Fibroblast of lung (primary cell): ENCODE results near the gene CD59.

Experiments used
- EZH2 ChIP-seq: IDR thresholded peaks from 2 replicates; pipeline ENCODE4 v1.5.1; 2012; ENCODE audit warnings: low read length, control low read depth, mild to moderate bottlenecking; ENCODE audit errors: missing control alignments
- TF ChIP-seq, protein P1 (sequence below), 2 donors: IDR thresholded peaks in 1 of 2; conservative IDR thresholded peaks in 1 of 2; 1 replicate in 1 of 2; 2 replicates in 1 of 2; pipeline ENCODE4 v1.5.1; 2011 to 2012; ENCODE audit warnings: low read length in 2 of 2, control low read depth in 1 of 2, inconsistent platforms in 1 of 2, low read depth in 1 of 2, mild to moderate bottlenecking in 1 of 2

DNA sequence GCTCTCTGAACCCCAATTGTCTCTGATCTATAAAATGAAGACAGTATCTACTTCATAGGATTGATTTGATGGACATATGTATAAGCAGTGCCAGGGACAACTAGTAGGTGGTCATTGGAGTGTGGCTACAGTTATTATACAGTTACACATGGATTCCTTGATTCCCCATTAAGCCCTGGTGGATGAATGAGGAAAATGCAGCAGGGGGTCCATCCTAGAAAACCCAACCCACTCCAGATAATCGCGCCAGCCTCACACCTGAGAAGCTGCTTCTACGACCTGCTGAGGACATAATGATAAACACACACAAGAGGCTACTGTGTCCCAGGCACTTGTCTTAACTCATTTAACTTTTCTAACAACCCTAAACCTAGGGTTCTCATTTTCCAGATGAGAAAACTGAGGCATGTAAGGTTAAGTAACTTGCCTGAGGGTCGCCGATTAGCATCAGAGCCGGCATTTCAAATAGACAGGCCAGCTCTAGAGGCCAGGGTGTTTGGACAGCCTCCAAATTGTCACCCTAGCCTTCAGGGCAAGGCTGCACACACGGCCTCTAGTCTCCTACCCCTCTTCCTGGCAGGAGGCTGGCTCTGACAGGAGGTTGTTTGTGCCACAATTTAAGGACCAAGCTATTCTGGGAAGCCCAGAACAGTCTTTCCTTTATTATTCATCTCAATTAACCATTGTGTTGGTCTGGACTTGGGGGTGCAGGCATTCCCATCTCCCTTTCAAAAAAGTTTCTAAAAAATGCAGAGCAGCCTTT, 31.8 kb downstream of the CD59 start:
- TF ChIP-seq, protein P1, sequence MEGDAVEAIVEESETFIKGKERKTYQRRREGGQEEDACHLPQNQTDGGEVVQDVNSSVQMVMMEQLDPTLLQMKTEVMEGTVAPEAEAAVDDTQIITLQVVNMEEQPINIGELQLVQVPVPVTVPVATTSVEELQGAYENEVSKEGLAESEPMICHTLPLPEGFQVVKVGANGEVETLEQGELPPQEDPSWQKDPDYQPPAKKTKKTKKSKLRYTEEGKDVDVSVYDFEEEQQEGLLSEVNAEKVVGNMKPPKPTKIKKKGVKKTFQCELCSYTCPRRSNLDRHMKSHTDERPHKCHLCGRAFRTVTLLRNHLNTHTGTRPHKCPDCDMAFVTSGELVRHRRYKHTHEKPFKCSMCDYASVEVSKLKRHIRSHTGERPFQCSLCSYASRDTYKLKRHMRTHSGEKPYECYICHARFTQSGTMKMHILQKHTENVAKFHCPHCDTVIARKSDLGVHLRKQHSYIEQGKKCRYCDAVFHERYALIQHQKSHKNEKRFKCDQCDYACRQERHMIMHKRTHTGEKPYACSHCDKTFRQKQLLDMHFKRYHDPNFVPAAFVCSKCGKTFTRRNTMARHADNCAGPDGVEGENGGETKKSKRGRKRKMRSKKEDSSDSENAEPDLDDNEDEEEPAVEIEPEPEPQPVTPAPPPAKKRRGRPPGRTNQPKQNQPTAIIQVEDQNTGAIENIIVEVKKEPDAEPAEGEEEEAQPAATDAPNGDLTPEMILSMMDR (conservative IDR thresholded peaks at IDR 0.05 in 1 of 2, IDR thresholded peaks at IDR 0.05 in 1 of 2; ENCODE audit: low read depth in 1 of 2, low read length in 2 of 2), result no peak
- TF ChIP-seq EZH2, result no peak
